Activated T-helper 1 cell treated with anti-CD3 and anti-CD28 coated beads, Interleukin-12 subunit alpha, Interleukin-12 subunit beta, Interleukin-2, Interleukin-4 antibody, amounts not matched to agents 30 ng/mL and 10 ng/mL and 1 ng/mL, durations not matched to agents 14 hours and 24 hours and 36 hours (primary cell): ENCODE measurements around the gene GON4L. TPM values are rescaled to one million over a fixed set of nuclear protein-coding genes. Genes with fewer than 3 reads are reported as not detected.
"Not testable (repeated sequence)": the region's sequence is repeated elsewhere in the genome, so short reads cannot be mapped to it uniquely, and the experiment has no call there.

Source experiments
- DNase-seq: peaks from one replicate; pipeline ENCODE4 v3.0.0; 2021; ENCODE audit warnings: low spot score
- H3K27ac Mint-ChIP-seq: one replicate; pipeline ENCODE4 v1.8.0; 2021; ENCODE audit warnings: mild to moderate bottlenecking, mixed read lengths
- H3K27me3 Mint-ChIP-seq: one replicate; pipeline ENCODE4 v1.8.0; 2022; ENCODE audit warnings: mild to moderate bottlenecking, moderate library complexity, mixed read lengths; ENCODE audit not compliant: insufficient read depth
- H3K36me3 Mint-ChIP-seq: one replicate; pipeline ENCODE4 v1.8.0; 2021; ENCODE audit warnings: low read depth, mixed read lengths
- H3K4me1 Mint-ChIP-seq: one replicate; pipeline ENCODE4 v1.8.0; 2021; ENCODE audit warnings: low read depth, mixed read lengths
- H3K4me3 Mint-ChIP-seq: one replicate; pipeline ENCODE4 v1.8.0; 2021; ENCODE audit warnings: mild to moderate bottlenecking, moderate library complexity, mixed read lengths
- H3K9me3 Mint-ChIP-seq: one replicate; pipeline ENCODE4 v1.8.0; 2021; ENCODE audit warnings: mixed read lengths
- intact Hi-C: fragments of 100-400 bp; cut with micrococcal nuclease; formaldehyde crosslinking; loops from one replicate; pipeline ENCODE4 v1.15.1; 2024
- total RNA-seq: library from RNA; stranded (reverse); gene quantifications from 2 replicates; pipeline ENCODE4 v1.2.3, GENCODE V29; 2022

GON4L gene
- total RNA-seq, 1 donor from 2014 or later: 70.0 TPM

- Mint-ChIP-seq H3K4me3 (no peak overlapping the region), H3K9me3 (no peaks in the 10 kb centered on the region), H3K27me3 (no peaks in the 10 kb centered on the region), H3K36me3 (peaks cover 21% of the 10 kb centered on the region), H3K4me1 (peaks cover 33% of the 10 kb centered on the region), H3K27ac (no peak overlapping the region)
- intact Hi-C loops: no loop called here
- DNase-seq: no peak
These were observed 21.5 kb downstream of the GON4L start for GRCh38 chr1:155835548-155835947.

GRCh38 chr1:155834927-155835399, 22.1 kb downstream of the GON4L start:
- H3K4me3 Mint-ChIP-seq, intact Hi-C loops, H3K27ac Mint-ChIP-seq, DNase-seq, H3K27me3 Mint-ChIP-seq, H3K9me3 Mint-ChIP-seq: not testable (repeated sequence)
- H3K36me3 Mint-ChIP-seq: peaks cover 20% of the 10 kb centered on the region
- peaks cover 33% of the 10 kb centered on the region for H3K4me1 Mint-ChIP-seq

GRCh38 chr1:155834296-155834926, 22.6 kb downstream of the GON4L start:
- H3K9me3 Mint-ChIP-seq: no peaks in the 10 kb centered on the region
- no peak overlapping the region for H3K4me3 Mint-ChIP-seq
- DNase-seq: no peak
- H3K36me3 Mint-ChIP-seq: peaks cover 18% of the 10 kb centered on the region
- intact Hi-C loops: no loop called here
- H3K27me3 Mint-ChIP-seq: no peaks in the 10 kb centered on the region
- H3K27ac Mint-ChIP-seq: no peak overlapping the region
- peaks cover 33% of the 10 kb centered on the region for H3K4me1 Mint-ChIP-seq

- Mint-ChIP-seq H3K4me1 (peaks cover 33% of the 10 kb centered on the region), H3K27ac (no peak overlapping the region), H3K4me3 (no peak overlapping the region), H3K27me3 (no peaks in the 10 kb centered on the region), H3K9me3 (no peaks in the 10 kb centered on the region), H3K36me3 (peaks cover 17% of the 10 kb centered on the region)
- intact Hi-C loops: no loop called here
- no peak for DNase-seq
These were observed 23.2 kb downstream of the GON4L start for GRCh38 chr1:155833665-155834295.

- intact Hi-C loops: no loop called here
- no peak overlapping the region for H3K27ac Mint-ChIP-seq
- no peaks in the 10 kb centered on the region for H3K9me3 Mint-ChIP-seq
- H3K4me3 Mint-ChIP-seq: no peak overlapping the region
- DNase-seq: no peak
- no peaks in the 10 kb centered on the region for H3K27me3 Mint-ChIP-seq
- peaks cover 20% of the 10 kb centered on the region for H3K4me1 Mint-ChIP-seq
- peaks cover 17% of the 10 kb centered on the region for H3K36me3 Mint-ChIP-seq
These were observed 25.6 kb downstream of the GON4L start for GRCh38 chr1:155831279-155831976.

- H3K27ac Mint-ChIP-seq: no peak overlapping the region
- H3K27me3 Mint-ChIP-seq: no peaks in the 10 kb centered on the region
- no peak for DNase-seq
- H3K4me3 Mint-ChIP-seq: no peak overlapping the region
- H3K4me1 Mint-ChIP-seq: peaks cover 1% of the 10 kb centered on the region
- intact Hi-C loops: no loop called here
- peaks cover 13% of the 10 kb centered on the region for H3K36me3 Mint-ChIP-seq
- H3K9me3 Mint-ChIP-seq: no peaks in the 10 kb centered on the region
These were observed 29.6 kb downstream of the GON4L start for GRCh38 chr1:155827450-155827849.

GRCh38 chr1:155816351-155816750, 40.7 kb downstream of the GON4L start:
- intact Hi-C loops: no loop called here
- no peak for DNase-seq
- Mint-ChIP-seq H3K9me3 (no peaks in the 10 kb centered on the region), H3K27ac (no peak overlapping the region), H3K4me1 (no peaks in the 10 kb centered on the region), H3K27me3 (no peaks in the 10 kb centered on the region), H3K4me3 (no peak overlapping the region), H3K36me3 (peaks cover 35% of the 10 kb centered on the region)

- no peak overlapping the region for H3K4me3 Mint-ChIP-seq
- H3K27ac Mint-ChIP-seq: no peak overlapping the region
- no peaks in the 10 kb centered on the region for H3K4me1 Mint-ChIP-seq
- H3K27me3 Mint-ChIP-seq: no peaks in the 10 kb centered on the region
- intact Hi-C loops: no loop called here
- no peak for DNase-seq
- peaks cover 25% of the 10 kb centered on the region for H3K36me3 Mint-ChIP-seq
- H3K9me3 Mint-ChIP-seq: no peaks in the 10 kb centered on the region
These were observed 43.3 kb downstream of the GON4L start for GRCh38 chr1:155813672-155814071.

GRCh38 chr1:155812878-155813277, 44.1 kb downstream of the GON4L start:
- no peaks in the 10 kb centered on the region for H3K9me3 Mint-ChIP-seq
- peaks cover 25% of the 10 kb centered on the region for H3K36me3 Mint-ChIP-seq
- no peak overlapping the region for H3K4me3 Mint-ChIP-seq
- intact Hi-C loops: no loop called here
- no peak overlapping the region for H3K27ac Mint-ChIP-seq
- DNase-seq: no peak
- H3K27me3 Mint-ChIP-seq: no peaks in the 10 kb centered on the region
- no peaks in the 10 kb centered on the region for H3K4me1 Mint-ChIP-seq

GRCh38 chr1:155809088-155809487, 47.9 kb downstream of the GON4L start:
- Mint-ChIP-seq H3K27me3 (no peaks in the 10 kb centered on the region), H3K36me3 (peaks cover 20% of the 10 kb centered on the region)

GRCh38 chr1:155801149-155801548, 55.9 kb downstream of the GON4L start:
- Mint-ChIP-seq H3K4me1 (no peaks in the 10 kb centered on the region), H3K9me3 (no peaks in the 10 kb centered on the region), H3K27ac (peak overlapping the region; percentile 15), H3K4me3 (no peak overlapping the region), H3K27me3 (no peaks in the 10 kb centered on the region), H3K36me3 (peaks cover 36% of the 10 kb centered on the region)
- intact Hi-C loops: no loop called here
- no peak for DNase-seq

More at GRCh38 chr1:155809088-155809487, 47.9 kb downstream of the GON4L start:
- H3K27ac Mint-ChIP-seq: no peak overlapping the region
- H3K4me3 Mint-ChIP-seq: no peak overlapping the region
- no peak for DNase-seq
- H3K4me1 Mint-ChIP-seq: no peaks in the 10 kb centered on the region
- no peaks in the 10 kb centered on the region for H3K9me3 Mint-ChIP-seq
- intact Hi-C loops: no loop called here

- H3K9me3 Mint-ChIP-seq, H3K4me3 Mint-ChIP-seq, DNase-seq, intact Hi-C loops, H3K27me3 Mint-ChIP-seq, H3K4me1 Mint-ChIP-seq, H3K27ac Mint-ChIP-seq: not testable (repeated sequence)
- H3K36me3 Mint-ChIP-seq: peaks cover 27% of the 10 kb centered on the region
These were observed 61.4 kb downstream of the GON4L start for GRCh38 chr1:155795618-155796017.

GRCh38 chr1:155794605-155795245, 62.3 kb downstream of the GON4L start:
- H3K36me3 Mint-ChIP-seq: peaks cover 28% of the 10 kb centered on the region
- H3K4me3 Mint-ChIP-seq: no peak overlapping the region
- no peaks in the 10 kb centered on the region for H3K4me1 Mint-ChIP-seq
- no peaks in the 10 kb centered on the region for H3K9me3 Mint-ChIP-seq
- no peaks in the 10 kb centered on the region for H3K27me3 Mint-ChIP-seq
- no peak overlapping the region for H3K27ac Mint-ChIP-seq
- intact Hi-C loops: no loop called here
- no peak for DNase-seq
